HK-2 (cell line): ENCODE results near the gene RPUSD1.

Experiments used
- DNase-seq: peaks from one replicate; pipeline ENCODE4 v3.0.0-alpha.2; 2018; ENCODE audit not compliant: unreplicated experiment

RPUSD1 gene

DNA sequence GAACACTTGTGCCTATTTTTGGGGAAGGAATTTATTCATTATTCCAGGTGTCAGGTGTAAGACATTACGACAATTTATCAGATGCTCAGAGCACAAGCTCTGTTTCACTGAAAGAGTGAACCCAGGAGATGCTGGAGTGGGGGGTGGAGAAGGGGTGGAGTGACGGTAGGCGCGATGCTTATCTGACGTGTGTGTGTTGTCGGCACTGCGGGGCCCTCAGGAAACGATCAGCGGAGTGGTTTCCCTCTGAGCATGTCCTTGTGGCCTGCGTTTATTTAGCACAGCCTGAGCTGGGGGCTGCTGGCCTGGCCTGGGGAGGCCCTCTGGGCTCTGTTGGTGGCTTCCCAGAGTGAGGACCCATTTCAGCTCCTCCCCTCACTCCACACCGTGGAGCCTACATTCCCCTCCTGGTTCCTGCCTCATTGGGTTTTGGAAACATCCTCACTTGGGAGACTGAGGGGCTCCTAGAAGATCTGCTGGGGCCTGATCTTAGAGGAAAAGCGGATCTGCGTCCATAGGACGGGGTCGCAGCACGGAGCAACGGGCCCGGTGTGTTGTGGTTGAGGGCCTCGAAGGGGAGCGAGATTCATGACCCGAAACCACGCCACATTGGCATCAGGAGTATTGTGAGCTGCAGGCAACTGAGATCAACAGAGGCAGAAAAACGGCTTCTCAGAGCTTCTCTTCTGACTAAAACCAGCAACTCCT is 31.3 kb upstream of the RPUSD1 start:
- DNase-seq, result no peak

DNA sequence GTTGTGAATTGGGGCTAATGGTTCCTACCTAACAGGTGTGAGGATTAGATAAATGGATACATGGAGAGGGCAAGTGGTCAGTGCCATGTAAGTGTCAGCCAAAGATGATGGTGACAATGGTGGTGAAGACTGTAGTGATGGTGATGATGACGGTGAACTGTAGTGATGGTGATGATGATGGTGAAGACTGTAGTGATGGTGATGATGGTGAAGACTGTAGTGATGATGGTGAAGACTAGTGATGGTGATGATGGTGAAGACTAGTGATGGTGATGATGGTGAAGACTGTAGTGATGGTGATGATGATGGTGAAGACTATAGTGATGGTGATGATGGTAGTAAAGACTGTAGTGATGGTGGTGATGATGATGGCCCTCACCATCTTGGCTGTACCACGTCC is 30.4 kb upstream of the RPUSD1 start:
- no peak for DNase-seq

DNA sequence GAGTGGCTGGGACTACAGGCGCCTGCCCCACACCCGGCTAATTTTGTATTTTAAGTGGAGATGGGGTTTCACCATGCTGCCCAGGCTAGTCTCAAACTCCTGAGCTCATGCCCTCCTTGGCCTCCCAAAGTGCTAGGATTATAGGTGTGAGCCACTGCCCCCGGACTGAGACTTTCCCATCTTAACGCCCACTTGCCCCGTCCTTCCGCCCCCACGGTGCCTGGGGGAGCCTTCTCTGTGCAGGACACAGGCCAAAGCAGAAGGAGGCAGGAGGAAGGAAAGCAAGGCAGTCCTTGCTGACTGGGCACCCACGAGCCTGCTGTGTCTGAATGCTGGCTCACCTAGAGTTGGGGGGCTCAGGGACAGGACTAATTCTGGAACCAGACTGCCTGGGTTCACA is 30.0 kb upstream of the RPUSD1 start:
- DNase-seq, result no peak

DNA sequence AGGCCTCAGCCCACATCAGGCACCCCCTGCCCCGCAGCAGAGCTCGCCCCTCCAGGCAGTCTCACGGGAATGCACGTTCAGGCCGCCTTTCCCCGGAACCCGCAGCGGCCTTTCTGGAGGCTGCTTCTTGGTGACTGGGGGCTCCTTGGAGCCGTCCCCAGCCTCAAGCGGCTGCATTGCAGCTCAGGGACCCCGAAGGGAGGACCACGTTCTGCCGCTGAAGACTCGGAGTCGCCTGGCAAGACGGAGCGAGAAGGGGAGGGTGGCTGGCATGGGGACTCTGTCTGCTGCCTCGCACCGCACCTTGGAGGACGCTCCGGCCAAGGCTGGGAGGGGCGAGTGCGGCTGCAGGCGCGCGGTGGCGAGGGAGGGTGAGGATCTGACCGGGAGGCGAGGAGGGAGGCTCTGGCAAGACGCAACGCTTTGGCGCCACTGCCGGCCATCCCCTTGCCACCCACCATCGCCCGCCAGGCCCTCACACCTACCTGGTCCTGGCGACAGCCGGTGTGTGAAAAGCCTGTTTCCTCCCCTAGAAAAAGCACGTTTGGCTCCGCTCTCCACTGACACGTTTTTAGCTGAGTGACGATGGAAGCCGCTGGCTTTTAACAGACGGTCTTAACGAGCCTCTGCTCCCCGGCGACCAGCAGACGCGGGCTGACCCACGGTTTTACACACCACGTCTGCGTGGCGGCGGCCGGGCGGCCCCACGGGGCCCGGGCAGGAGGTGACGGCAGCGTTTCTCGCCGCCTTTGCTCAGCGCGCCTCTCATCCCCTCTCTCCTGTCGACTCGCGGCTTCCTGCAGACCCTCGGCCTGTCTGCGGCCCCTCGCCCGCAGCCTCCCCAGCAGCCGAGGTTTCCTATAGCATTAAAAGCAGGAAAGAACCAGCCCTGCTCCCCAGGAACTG is 29.1 kb upstream of the RPUSD1 start:
- no peak for DNase-seq

DNA sequence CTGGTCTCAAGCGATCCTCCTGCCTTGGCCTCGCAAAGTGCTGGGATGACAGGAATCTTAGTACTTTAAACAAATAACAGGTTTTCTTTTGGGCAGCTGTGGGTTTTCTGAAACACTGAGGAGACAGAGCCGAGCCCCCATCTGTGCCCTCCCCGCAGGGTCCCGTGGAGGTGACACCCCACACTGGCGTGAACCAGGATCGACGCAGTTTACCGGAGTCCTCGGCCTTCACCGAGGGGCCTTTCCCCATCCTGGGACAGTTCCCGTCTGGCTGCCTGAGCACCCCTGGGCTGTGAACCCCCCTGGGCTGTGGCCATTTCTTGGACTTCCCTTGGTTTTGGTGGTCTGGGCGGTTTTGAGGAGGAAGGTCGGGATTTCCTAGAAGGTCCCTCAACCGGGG is 27.7 kb upstream of the RPUSD1 start:
- no peak for DNase-seq

DNA sequence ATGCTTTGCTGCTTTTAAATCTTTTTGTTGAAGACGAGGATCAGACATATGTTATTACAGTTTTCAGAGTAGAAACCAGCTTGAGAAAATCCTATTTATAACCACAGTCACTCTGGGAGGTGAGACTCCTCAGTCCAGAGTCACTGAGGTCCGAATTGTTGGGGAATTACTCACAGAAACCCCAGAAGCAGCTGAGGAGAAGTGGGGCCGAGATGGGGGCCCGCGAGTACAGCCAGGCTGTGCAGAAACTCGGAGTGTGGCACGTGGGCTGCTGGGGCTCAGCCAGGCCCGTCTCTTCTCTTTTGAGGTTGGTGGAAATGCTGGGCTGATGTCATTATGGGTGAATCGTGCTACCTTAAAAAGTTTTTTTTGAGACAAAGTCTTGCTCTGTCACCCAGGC is 26.8 kb upstream of the RPUSD1 start:
- DNase-seq, result peak; percentile 47

DNA sequence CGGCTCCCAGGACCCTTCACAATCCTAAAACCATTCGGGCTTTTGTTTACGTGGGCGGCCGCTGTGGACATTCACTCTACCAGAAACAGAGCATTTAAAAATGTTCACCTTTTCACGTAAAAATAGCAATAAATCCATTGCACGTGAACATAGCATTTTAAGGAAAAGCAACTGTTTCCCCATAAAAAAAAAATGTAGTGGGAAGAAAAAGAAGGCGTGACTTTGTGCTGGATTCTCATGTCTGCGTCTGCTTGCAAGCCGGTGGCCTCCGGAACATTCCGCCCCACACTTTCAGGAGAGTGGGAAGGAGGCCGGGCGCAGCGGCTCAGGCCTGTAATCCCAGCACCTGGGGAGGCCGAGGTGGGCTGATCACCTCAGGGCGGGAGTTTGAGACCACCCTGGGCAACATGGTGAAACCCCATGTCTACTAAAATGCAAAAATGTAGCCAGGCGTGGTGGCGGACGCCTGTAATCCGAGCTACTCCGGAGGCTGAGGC is 25.8 kb upstream of the RPUSD1 start:
- DNase-seq, result no peak

DNA sequence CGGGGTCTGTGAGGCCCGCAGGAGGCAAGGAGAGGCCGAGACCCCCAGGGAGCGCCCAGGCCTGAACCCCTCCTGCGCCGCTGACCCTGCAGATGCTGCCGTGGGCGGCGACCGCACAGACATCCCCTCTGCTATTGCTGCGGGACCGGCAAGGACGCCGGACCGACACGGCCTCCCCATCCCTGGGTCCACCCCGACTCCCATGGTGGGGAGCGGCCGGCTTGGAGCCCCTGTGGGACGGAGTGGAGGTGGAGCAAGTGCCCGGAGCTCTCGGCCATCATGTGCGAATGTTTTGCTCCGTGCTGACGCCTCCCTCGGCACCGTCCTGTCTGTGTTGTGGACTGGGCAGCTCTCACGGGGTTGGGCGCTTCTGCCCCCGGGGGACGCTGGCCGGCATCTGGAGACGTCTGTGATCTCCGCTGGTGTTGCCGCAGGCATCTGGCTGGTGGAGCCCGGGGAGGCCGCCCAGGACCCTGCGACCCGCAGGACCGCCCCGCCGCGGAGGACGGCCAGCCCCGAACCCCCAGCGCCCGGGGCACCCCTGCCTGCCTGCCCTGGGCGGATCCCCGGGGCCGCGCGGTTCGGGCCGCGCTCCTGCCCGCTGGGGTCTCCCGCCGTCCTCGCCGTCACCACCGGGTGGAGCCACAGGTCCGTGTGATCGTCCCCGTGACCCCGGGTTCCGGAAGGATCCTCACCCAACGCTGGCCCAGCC is 25.2 kb upstream of the RPUSD1 start:
- no peak for DNase-seq

DNA sequence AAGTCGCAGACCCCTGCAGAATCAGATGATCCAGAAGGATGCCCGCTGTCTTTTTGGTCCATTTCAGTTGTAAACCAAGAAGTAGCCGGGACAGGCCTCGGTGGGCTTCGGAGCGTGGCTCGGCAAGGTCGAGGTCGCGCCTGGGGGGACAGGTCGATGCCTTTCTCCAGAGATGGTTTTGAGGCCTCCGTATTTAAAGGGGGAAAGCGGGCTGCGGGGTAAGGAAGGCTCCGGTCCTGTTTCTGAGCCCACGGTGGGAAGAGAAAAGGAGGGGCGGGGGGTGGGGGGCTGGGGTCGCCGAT is 19.9 kb upstream of the RPUSD1 start:
- DNase-seq, result no peak

DNA sequence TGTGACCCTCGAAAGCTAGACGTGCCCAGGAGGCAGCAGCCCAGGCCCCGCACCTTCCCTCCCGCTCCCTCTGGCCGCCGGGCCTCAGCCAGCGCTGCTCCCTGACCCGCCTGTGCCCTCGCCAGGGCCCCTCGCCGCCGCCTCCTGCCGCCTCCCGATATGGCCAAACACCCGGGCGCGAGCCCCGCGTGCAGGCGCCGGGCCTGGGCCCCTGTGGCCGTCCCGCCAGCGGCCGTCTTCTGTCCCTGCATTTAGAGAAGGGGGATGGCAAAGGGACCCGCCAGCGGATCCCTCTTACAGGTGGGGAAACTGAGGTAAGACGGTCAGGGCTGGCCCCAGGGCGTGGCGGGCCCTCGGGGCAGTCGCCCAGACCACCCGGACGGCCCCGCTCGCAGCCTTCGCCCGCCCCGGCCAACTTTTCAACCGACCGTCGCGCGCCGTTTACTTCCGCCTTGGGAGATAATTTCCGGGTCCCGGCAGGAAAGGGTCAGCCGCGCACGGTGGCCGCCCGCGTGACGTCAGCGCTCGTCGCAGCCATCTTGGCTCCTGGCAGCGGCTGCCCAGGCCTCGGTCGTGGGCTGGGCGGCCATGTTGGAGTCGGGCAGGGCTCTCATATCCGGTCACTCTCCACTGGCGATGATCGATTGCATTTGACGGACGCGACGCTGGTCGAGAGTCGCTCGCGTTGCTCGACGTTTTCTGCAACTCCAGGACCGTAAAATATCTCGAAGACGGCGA is 19.3 kb upstream of the RPUSD1 start:
- DNase-seq, result no peak

DNA sequence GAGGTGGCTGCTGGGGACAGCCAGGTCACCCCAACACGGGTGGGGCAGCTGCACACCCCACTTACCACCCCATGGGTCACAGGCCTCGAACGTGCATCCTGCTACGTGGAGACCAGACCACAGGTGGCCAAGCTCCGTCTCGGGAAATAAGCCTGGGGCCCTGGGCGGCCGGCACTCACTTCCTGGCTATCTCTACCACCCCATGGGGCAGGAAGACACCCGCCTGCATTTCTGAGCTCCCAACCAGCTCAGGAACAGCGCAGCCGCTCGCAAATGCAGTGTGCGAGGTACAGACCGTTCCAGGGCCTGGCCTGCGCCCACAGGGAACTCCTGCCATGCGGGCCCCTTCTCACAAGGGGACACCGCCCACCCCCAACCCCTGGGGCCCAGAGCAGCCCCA is 17.3 kb upstream of the RPUSD1 start:
- no peak for DNase-seq

DNA sequence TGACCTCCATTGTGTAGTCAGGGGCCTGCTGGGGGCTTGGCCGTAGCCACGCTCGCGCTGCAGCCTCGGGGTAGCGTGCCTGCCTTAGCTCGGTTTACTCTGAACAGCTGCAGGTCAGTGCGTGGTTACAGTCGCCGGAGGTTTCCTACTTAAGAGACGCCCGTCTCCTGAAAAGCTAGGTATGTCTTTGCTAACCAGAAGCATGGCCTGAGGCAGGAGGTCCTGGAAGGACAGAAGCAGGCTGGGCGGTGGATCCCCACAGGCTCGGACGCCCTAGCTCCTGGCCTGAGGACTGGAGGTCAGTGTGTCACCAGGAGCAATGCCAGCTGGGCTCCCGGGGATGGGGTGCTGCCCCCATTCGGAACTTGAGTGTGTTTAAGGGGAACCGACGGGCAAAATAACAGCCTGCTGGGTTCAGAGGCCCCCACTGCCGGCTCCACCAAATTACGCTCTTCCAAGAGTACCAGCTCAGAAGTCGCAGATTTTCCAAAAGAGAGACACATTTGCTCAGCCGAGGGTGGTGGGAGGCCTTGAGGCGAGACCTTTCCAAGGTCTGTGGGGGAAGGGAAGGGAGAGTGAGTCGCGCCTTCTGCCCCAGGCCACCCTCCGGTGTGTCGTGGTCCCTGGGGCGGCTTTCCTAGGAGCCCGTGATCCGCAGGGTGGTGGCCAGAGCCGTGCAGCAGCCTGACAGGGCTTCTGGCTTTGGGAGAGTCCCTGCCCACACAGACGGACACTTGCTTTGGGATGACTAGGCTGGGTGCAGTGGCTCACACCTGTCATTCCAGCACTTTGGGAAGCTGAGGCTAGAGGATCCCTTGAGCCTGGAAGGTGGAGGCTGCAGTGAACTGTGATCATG is 16.2 kb upstream of the RPUSD1 start:
- no peak for DNase-seq

DNA sequence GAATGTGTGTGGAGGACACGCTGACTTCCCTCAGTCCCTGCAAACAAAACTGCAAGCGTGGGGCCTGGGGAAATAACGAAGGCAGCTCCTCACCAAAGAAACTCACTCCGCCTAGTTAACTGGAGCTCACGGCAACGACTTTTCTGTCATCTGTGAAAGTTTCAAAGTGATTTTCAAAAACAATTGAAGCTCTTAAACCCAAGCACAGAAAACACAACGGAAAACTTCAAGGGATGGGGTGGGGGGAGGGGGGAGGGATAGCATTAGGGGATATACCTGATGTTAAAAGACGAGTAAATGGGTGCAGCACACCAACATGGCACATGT is 15.5 kb upstream of the RPUSD1 start:
- no peak for DNase-seq

DNA sequence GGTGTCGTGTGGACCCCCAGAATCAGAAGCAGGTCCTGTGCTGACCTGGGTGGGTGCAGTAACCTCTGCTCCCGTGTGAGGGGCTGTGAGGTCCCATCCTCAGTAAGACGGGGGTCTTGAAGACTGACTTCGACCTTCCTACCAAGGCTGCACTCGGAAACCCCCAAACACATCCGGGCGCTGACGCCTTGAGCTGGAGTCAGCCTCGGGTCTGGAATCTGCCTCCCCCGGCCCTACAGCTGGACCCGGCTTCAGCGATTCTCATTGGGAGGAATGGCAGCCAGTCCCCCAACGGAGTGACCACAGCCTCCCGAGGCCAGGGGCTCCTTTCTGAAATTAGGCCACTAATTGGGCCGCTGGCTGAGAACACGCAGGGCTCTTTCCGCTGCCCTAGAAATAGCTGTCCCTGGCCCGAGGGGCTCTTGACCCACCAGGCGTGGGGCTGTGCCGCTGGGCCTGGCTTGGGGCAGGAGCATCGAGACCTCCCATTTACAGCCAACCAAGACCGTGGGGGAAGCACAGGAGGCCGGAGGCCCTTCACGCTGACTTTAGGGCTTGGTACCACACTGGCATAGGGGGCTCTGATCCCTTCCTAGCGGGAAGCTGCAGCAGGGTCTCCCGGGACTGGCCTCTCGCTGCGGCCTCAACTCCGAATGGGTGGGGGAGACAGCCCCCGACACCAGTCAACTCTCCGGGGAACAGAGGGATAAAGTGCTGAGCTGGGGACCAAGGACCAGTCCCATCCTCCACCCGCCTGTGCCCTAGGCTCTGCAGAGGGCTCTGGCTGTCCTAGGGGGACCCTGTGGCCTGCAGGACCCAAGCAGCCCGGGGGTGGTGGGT is 15.0 kb upstream of the RPUSD1 start:
- no peak for DNase-seq

DNA sequence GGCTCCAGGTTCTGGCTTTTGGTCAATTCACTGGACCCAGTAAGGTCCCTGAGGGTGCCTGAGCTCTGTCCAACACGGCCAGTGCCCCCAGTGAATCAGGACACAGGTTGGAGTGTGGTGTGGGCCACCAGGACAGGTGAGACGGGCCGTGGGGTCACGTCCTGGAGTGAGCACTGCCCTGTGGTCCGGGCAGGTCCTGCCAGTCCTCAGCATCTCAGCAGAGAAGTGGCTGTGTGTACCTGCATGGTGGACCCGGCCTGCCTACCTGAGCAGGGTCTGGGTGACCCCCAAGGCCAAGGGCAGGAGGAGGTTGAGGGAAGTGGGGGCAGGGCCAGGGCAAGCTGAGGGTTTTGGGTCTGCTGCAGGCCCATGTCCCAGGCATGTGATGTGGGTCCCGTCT is 14.3 kb upstream of the RPUSD1 start:
- no peak for DNase-seq

DNA sequence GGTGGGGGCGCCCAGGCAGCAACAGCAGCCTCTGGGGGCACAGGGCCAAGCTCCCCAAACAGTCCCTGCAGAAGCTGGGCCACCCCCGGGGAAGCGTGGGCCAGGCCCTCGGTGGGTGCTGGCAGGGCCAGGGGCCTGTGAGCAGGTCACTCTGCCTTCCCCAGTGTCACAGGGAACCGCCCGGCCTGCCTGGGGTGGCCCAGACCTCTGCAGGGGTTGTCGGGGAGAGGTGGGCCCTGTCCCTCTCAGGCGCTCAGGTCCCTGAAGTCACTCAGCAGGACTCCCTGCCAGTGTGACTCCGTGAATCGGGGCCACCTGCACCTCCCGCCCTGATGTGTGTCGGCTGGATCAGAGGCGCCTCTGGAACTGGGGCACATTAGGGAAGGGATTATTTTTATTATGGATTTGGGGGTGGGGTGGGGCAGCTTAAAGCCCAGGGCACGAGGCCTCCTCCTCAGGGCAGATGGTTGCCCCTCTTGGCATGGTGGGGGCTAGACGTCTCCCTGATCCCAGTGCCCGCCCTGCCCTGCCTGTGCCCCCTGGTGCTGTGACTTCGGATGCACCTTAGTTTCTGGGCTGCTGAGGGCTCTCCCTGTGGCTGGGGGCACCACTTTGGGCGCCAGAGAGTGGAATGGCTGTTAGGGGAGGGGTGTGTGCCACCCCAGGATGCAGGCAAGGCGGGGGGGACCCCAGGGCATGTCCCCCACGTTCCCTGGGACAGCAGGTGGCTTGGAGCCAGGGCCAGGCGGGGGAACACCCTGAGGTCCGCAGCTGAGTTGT is 13.6 kb upstream of the RPUSD1 start:
- DNase-seq, result no peak

DNA sequence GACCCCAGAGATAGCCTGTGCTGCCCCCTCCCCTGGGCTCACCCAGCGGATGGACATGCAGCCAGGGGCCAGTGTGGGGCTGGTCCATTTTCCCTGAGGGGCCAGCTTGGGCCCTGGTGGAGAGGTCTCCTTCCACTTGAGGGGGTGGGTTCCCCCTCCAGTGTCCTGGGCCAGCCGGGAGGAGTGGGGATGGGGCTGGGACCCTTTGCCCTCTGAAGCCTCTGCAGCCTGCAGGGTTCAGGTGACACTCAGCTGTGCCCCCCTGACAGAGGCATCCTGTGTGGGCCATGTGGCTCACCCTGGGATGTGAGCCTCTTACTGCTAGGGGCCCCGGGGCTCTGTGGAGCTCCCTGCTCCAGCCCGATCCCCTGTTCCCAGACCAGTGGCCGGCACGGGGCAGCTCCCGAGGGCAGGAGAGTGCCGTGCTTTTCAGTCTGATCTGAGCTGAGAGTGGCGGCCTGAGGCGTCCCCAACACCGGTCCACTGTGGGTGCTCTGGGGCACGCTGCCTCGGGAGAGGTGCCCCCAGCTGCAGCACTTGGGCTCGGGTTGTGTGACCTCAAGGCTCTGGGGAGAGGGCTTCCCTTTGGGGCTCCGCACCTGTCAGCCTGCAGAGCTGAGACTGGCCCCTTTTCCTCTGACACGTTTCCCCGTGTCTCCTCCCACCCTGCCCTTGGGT is 12.8 kb upstream of the RPUSD1 start:
- DNase-seq, result no peak

DNA sequence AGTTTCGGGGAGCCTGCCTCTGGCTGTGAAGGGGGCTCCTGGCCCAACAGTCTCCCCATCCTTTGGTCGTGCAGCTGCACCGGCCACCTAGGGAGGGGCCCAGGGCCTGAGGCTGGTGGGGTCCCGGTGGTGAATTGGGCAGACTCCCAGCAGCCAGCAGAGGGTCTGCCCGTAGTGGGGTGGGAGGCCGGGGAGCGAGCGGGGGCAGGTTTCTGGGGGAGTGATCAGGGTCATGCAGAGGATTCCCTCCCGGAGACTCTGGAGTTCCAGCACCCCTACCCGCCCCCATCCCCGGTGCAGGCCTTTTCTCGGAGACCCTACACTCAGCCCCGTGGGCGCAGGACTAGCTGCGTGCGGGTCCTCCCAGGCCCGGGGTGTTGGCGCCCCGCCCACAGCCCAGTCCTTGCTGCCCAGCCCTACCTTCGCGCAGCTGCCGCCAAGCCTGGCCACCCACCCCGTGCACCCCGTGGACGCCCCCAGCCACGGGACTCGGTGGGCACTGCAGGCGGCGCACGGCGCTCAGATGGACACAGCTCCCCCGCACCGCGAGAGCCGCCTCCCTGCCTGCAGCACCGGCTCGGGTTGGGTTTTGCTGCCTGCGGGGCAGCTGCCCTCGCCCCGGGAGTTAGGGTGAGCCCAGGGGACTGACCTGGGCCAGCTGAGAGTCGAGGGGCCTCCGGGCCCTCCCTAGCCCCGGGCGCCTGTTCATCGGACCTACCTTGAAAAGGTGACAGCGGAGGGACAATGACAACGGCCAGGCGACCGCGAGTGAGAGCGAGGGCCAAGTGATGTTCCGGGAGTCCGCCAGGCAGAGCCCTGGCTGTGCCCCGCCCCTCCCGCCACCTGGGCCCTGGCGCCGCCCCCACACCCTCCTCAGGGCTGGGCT is 12.0 kb upstream of the RPUSD1 start, which contains the start of gene GNG13:
GNG13 (minus strand) TSS at position 787 of the 886 bp plus-strand sequence. CDS start 1,657 bp downstream, outside the sequence.
- DNase-seq, result no peak
